GM12874 (cell line): ENCODE data around the gene TUBD1.

Source experiments
- CTCF ChIP-seq: IDR thresholded peaks from 2 replicates; pipeline ENCODE4 v1.5.1; 2011; ENCODE audit warnings: low read depth, mild to moderate bottlenecking, control low read depth, low read length, moderate library complexity; ENCODE audit not compliant: insufficient read depth

TUBD1 gene

GRCh38 chr17:59848778-59849177, 44.0 kb downstream of the TUBD1 start:
- no peak for TF ChIP-seq CTCF

DNA sequence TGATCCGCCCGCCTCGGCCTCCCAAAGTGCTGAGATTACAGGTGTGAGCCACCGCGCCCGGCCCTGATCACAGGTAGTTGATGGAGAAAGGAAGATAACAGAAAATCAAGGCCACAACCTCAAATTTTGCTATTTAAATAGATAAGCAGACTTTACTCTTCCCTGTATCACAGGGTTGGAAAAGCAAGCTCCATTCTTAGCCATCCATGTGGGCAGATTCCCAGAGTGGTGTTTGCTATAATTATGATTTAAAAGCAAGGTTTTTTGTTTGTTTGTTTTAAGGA, 44.4 kb downstream of the TUBD1 start:
- no peak for TF ChIP-seq CTCF

- no peak for TF ChIP-seq CTCF
Observed at GRCh38 chr17:59846394-59847165, 46.2 kb downstream of the TUBD1 start.

GRCh38 chr17:59845595-59846393, 46.9 kb downstream of the TUBD1 start:
- no peak for TF ChIP-seq CTCF

DNA sequence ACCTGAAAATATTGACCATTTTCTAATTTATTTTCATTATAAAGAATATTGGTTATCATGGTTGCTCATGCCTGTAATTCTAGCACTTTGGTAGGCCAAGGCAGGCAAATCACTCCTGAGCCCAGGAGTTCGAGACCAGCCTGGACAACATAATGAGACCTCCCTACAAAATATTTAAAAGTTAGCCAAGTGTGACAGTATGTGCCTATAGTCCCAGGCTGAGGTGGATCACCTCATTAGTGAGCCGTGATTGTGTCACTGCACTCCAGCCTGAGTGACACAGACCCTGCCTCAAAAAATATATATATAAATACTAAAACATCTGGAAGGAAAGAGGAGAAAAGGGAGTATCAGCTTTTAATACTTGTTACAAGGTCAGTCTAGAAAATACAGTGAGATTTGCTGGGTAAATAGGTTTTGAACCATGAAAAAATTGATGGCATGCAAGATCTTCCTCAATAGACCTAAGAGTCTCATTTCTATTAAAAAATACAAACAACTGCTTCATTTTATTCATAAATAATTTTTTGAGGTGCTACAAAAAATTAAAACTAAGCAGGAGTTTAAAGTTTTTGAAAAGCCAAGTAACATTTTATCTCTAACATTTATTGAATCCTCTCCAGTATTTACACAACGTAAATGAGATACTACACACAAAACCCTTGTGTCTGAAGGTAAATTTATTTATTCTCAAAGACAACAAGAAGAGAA, 47.7 kb downstream of the TUBD1 start:
- TF ChIP-seq CTCF = no peak

DNA sequence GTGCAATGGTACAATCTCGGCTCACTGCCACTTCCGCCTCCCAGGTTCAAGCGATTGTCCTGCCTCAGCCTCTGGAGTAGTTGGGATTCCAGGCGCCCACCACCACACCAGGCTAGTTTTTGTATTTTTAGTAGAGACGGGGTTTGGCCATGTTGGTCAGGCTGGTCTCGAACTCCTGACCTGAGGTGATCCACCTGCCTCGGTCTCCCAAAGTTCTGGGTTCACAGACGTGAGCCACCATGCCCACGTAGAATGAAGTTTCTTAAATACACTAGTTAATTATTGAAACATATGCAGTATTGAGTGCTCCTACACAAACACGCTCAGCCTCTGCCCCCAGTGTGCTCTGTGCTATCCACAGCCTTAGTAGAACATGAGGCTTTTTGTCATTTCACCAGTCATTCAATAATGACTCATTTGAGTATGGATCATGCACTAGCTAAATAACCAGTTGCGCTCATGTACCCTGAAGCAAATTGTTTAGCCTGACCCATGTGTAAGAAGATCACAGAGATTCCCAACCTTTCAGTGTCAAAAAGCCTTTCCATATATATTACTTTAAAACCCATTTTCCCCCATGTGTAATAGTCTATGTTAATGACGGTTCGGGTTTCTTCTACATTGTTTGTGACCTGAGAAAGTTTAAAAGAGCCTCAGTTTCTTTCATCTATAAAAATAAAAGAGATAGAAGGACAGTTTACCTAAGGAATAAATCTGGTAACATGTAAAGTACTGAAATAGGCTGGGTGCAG, 49.7 kb downstream of the TUBD1 start:
- no peak for TF ChIP-seq CTCF
